HG03565 (cell line): Measurements from ENCODE around the gene AGR3.
"Not testable (repeated sequence)": the region's sequence is repeated elsewhere in the genome, so short reads cannot be mapped to it uniquely, and the experiment has no call there.

Experiments
- ATAC-seq: cut with Tn5 transposase; IDR thresholded peaks from one replicate; pipeline ENCODE4 v1.9.1; 2021; ENCODE audit warnings: mild to moderate bottlenecking, moderate library complexity; ENCODE audit not compliant: unreplicated experiment

Gene AGR3

DNA sequence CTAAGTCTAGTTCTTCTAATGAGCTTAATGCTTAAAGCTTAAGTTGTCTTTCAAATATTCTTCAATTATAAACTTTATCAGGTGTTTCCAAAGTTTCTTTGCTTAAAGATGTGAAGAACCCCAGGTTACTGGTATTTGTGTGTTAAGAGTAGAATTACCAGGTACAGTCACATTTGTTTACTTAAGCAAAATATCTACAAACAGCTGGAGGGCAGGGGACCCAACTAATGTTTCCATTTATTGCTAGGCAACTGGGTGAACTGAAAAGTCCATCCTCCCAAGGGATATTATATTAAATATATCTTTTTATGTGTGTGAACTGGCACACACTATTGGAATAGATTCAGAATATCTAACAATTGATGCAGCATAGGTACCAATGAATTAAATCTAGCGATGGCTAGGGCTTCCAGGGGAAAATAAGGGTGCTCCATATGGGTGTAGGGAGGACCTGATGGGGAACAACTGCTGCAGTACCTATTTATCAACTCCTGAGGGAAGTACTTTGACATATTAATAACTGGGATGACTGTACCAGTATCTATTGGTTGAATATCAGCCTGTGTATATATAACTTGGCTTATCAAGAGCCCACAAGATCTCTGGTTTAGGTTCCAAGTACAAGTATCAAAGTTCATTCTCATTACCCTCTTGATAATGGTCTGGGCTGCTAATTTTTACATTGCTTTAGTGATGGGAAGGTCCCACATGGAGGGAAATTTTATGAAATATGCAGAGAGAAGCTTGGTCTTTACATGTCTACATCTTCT lies 10.3 kb upstream of the AGR3 start:
- no peak for ATAC-seq

DNA sequence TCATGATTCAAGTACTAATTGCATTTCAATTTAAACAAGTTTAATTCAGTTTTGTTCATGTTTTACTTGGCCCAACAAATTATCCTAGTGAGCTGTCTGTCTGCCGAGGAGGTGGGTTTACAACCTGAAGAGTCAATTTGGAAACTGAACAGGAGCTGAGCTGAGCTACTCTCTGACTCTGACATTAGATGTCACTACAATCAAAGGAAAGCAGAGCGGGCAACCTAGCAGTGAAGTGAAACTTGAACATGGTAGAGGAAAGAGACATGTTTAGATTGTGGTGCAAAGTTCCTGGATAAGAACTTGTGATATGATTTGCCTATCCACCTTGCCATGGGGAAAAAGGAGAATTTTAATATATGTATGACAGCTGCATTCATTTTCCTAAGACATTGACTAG lies 9.6 kb upstream of the AGR3 start:
- no peak for ATAC-seq

DNA sequence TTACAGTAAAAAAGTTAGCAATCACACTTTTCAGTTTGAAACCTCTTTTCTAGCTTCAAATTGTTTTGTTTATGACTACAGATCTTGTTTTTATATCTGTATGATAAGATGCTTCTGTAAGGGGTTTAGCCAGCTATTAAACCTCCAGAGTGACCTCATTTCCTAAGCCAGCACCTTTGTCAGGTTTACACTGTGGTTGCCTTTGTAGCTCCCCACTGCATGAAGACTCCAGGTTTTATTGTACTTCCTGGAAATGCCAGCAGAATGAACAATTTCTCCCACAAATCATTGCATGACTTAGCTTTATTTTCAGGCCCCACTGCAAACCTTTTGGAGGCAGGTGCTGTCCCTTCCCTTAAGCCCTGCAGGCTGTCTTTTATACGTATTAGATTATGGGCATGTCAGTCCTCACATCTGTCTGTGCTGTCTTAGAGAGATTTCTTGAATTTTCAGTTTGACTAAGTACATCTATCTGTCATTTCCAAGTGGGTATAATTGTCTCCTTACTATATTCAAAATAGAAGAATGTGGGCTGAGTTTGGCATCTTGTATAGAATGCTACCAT lies 8.2 kb upstream of the AGR3 start:
- ATAC-seq, result no peak

DNA sequence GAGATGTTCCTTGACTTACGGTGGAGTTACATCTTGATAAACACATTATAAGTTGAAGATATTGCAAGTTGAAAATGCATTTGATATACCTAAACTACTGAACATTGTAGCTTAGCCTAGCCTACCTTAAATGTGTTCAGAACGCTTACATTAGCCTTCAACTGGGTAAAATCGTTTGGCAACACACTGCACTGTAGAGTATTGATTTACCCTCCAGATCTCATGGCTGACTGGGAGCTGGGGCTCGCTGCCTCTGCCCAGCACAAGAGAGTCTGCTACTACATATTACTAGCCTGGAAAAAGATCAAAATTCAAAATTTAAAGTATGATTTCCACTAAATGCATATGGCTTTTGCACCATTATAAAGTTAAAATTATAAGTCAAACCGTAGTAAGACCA lies 7.5 kb upstream of the AGR3 start:
- no peak for ATAC-seq

DNA sequence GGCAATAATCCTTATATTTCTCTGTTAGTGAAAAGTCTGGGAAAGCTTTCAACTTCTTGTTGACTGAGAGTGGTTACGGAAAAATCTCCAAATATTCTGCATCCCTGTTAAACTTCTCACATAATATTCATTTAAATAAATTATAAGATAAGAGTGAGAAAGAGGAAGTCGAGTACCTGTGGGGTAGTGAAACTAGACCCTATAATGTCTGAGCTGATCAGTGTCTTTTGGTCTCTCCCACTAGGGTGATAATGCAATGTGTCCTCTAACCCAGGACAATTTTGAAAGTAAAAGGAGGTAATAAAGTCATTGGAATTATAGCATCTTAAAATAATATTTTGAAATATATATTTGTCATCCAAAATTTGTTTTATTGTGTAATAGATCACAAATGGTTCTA lies 2.1 kb upstream of the AGR3 start:
- ATAC-seq, result no peak

DNA sequence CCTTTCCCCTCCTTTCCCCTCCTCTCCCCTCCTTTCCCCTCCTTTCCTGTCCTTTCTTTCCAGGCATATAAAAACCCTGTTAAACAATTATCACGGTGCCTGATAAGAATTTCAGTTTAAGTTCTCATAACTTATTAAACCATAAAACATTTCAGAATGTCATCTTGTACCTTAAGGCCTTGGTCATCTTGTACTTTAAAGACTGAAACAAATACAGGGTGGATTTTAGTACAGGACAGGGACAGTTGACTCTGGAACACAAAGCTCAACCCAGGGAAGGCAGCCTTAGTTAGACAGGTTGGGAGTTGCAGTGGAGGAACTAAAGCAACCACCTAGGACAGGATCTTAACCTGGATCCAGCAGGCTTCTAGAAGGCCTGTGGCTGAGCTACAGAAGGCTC lies 1.2 kb downstream of the AGR3 start:
- no peak for ATAC-seq

DNA sequence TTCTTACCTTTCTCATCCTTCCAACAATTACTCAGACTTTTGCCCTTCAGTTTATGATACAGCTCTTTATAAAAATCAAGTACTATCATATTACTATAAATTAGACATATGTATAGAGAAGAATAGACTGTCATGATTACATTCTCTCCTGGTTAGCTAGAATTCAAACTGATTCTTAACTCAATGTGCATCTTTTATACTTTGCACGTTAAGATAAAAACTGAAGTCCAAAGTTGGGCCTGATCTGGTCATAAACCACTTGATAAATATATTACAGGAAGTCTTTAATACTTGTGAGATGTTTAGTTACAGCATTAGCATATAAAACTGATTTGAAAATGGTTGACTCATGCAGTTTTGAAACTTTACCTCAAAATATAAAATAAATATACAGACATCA lies 2.6 kb downstream of the AGR3 start:
- ATAC-seq, result no peak

DNA sequence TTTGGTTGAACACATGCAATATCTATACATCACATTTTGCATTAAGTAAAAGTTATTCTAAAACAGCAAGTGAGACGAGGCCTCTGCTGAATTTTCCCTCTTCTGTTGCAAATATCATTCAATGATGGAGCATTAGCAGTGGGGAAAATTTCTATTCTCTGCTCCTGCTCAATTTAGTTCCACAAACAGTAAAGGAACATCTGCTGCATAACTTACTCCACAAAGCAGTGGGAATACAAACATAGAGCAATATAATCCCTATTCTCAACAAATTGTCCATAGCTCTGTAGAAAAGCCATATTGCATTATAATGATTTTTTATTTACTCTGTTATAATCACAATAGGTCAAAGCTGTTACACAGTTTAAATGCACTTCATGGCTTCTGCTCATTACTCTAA lies 5.9 kb downstream of the AGR3 start:
- no peak for ATAC-seq

DNA sequence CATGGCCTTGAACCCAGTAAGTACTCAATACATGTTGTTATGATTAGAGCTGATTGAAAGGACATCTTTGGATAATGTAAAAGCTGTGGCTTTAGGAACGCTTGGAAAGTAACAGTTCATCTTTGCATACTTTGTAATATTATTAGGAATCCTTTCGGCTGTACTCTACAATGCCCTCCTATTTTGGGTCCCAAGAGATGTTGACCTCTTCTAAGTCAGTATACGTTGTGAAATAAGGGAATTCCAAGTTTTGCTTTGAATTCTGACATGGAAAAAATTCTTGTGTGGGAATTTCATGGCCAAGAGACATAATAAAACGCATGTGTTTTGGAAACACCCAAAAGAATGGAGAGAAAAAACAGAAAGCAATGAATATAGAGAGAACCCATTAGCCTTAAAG lies 7.7 kb downstream of the AGR3 start:
- no peak for ATAC-seq

DNA sequence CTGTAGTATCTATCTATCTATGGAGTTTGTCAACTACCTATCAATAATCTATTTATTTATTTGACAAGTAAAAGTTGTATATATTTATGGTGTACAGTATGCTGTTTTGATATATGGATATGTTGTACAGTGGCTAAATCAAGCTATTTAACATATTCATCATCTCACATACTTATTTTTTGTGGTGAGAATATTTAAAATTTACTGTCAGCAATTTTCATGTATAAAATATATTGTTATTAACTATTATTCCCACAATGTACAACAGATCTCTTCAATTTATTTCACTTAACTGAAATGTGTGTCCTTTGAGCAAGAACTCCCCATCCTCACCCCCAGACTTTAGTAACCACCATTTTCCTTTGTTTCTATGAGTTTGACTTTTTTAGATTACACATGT lies 14.5 kb downstream of the AGR3 start:
- ATAC-seq, result no peak

DNA sequence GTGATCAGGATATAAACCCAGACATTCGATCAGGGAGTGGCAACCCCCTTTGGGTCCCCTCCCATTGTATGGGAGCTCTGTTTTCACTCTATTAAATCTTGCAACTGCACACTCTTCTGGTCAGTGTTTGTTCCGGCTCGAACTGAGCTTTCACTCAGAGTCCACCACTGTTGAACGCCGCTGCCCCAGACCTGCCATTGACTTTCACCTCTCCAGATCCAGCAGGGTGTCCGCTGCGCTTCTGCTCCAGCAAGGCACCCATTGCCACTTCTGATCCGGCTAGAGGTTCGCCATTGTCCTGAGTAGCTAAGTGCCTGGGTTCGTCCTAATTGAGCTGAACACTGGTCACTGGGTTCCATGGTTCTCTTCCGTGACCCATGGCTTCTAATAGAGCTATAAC lies 28.6 kb downstream of the AGR3 start:
- not testable (repeated sequence) for ATAC-seq

DNA sequence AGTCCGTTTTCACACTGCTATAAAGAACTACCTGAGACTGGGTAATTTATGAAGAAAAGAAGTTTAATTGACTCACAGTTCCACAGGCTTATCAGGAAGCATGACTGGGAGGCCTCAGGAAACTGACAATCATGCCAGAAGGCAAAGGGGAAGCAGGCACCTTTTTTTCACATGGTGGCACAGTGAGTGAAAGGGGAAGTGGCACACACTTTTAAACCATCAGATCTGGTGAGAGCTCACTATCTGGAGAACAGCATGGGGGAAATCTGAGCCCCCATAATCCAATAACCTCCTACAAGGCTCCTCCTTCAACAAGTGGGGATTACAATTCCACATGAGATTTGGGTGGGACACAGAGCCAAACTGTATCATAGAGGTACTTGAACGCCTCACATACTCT lies 30.0 kb downstream of the AGR3 start:
- no peak for ATAC-seq

DNA sequence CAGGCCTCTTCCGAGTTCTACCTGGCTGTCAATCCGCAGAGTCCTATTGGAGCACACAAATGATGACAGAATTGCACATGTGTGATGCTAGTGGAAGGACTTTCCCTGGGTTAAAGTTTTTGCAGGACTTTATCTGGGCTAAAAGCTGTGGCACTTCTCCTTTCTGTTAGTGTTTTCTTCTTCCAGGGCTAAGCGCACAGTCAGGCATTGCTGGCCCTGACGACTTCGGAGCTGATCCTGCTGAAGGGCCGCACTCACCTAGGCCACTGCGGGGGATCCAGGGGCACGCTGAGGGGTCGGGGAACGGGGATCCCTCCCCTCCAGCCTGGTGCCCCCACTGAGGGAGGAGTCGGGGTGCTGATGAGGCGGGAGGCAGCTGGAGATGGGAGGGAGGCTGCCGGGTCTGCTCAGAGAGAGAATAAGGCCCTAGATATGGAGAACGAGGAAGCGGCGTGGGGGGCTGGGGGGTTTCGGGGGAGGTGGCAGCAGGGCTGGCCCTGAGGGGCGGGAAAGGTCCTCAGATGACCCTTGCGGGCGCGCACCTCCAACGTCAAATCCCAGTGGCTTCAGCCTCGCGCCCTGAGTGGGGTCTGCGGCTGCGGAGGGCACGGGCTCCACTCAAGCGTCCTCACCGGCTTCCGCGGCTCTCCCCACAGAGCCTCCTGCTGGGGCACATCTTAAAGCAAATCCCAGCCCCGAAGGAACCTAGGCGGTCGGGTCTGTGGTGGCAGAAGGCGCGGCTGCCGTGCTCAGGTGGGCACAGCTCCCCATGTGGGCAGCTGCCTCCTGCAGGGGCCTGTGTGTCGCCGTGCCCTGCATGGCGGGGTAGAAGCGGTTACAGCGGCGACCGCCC lies 30.9 kb downstream of the AGR3 start:
- ATAC-seq, result no peak

DNA sequence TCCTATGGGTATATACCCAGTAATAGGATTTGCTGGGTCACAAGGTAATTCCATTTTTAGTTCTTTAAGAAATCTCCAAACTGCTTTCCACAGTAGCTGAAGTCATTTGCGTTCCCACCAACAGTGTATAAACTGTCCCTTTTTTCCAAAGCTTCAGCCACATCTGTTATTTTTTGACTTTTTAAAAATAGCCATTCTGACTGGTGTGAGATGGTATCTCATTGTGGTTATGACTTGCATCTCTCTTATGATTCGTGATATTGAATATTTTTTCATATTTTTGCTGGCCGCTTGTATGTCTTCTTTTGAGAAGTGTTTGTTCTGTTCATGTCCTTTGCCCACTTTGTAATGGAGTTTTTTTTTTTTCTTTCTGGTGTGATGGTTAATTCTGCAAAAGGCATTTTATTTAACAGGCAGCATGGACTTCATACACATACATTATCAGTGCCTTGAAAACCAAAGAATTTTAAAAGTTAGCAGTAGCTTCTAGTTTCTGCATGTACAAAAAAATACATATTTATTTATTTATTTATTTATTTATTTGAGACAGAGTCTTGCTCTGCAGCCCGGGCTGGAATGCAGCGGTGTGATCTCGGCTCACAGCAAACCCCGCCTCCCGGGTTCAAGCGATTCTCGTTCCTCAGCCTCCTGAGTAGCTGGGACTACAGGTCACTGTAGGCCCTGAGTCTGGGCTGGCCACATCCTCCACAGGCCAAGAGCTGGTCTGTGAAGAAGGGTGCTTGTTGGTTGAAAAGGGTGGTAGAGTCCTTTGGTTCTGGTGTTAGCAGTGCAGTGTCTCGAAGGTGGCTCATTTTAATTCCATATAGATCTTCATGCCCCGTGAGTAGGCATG lies 32.3 kb downstream of the AGR3 start:
- no peak for ATAC-seq

DNA sequence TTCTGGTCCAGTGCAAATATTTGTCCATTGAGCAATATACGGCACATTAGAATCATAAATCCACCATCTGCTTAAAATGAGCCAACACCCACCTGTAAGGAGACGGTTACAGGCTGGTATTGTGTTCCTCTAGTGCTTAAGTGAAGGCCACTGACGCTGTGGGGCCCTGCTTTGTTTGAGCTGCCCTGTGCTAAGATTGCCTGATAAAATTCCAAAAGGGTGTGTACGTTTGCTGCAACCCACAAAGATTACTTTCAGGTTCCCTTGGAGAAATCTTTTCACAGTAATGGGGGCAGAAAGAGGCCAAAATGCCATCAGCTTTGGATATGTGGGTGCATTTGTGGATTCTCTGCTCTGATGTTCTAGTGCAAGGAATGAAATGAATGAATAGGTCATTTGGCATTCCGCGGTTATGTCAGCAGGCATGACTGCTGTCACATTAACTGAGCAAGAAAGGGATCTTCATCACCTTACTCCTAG lies 34.4 kb downstream of the AGR3 start:
- no peak for ATAC-seq

DNA sequence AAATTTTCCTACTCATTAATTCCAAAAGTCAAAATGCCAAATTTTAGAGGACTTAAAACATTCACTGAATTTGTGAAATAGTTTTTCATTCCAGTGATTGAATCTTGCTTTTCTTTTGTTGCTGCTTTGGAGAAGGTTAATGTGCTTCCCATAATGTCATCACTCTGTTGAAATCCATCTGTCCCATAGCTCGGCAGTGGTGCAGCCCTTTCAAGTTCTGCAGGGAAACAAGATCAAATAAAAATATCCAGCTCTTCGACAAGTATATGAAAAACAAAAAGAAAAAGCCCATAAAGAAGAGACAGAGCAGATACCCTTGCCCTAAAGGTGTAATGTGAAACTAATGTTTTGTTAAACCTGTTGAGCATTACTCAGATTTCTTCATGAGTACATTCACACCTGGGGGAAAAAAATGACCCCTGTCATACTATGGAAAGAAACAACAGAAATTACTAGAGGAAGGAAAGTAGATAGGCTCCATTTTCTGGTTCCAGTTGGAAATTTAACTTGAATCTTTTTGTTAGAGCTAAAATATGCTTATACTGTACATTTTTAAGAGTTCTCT lies 35.1 kb downstream of the AGR3 start:
- ATAC-seq, result no peak

DNA sequence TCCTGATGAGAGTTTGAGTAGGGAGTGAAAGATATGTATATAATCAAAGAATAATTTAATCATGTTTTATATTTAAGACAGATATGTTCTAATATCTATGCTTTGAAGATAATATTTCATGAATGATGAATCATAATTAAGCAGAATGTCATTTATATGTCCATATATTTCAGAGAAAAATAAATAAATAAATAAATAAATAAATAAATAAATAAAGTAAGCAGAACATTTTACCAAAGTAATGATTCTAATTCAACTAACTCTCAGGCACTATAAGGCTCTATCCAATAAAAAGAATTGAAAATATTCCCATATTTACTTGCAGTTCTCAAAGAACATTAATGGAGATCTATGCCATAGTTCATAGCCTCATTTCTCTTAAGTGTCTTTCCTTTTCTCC lies 36.0 kb downstream of the AGR3 start:
- no peak for ATAC-seq

DNA sequence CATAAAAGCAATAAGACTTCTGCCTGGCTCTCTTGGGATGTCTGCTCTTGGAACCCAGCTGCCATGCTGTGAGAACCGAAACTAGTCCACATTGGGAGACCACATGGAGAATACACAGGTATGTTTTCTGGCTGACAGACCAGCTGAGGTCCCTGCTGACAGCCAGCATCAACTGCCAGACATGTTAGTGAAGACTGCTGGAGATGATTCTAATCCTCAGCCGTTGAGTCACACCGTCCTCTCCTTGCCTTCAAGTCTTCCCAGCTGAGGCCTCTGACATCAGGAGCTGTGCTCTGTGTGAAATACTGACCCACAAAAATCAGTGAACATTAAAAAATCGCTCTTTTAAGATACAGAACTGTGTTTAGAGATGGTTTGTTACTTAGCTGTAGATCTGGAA lies 40.1 kb downstream of the AGR3 start:
- ATAC-seq, result no peak

DNA sequence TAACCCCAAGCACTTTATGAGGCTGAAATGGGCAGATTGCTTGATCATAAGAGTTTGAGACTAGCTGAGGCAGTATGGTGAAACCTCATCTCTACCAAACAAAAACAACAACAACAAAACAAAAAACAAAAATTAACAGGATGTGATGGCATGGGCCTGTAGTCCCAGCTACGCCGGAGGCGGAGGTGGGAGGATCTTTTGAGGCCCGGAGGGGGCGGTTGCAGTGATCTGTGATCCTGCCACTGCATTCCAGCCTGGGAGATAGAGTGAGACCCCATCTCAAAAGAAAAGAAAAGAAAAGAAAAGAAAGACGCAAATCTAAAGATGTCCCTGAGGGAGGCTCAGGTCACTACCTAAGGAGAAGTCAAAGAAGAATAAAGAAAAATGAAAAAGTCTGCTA lies 41.7 kb downstream of the AGR3 start:
- no peak for ATAC-seq

DNA sequence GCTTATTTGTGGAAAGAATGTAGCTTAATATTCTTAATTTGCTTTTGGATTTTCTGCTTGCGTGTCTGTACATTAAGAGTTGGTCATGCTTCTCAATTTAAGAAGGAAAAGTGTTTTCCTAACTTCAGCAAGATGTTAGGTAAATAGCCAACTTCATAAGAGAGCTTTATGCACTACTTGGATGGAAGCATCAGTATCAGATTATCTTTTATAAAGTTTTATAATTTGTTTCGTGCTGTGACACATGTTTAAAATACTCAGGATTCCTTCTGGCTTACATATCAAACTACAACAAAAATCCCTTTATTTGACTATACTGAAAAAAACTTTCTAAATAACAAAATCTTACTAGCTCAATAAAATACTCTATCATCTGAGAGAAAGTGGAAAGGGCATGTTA lies 42.1 kb downstream of the AGR3 start:
- no peak for ATAC-seq

DNA sequence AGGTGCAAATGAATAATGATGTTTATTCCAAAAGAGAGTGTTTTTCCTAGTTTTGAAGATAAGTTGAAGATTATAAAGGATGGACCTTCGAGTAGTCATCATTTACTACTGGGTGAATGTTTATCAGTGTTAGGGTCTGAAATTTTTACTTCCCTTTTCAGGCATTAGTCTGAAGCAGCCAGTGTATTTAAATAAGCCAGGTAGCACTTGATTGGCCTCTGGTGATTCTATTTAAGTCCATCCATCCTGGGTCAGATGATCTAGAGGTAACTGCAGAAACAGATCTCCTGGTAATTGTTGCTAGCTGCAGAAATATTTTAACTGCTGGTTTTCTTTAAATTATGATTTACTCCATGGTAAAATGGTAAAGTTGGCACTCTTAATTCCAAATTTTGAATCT lies 42.9 kb downstream of the AGR3 start:
- no peak for ATAC-seq
